Measurements from ENCODE around the gene MOV10.
A peak's percentile ranks its signal among the peaks of the same experiment; 100 is the strongest.

MOV10 gene

GRCh38 chr1:112699425-112700144, 25.1 kb downstream of the MOV10 start:
- no peak for DNase-seq (ENCODE audit: low read depth, low spot score)

GRCh38 chr1:112700290-112701226, 26.1 kb downstream of the MOV10 start:
- DNase-seq (ENCODE audit: low read depth, low spot score) = peak; percentile 28

- no peak for DNase-seq (ENCODE audit: low read depth, low spot score)
Measured at GRCh38 chr1:112701227-112702066, 27.0 kb downstream of the MOV10 start.

- DNase-seq (ENCODE audit: low read depth, low spot score) = no peak
Measured at GRCh38 chr1:112702067-112702395, 27.6 kb downstream of the MOV10 start.

- DNase-seq (ENCODE audit: low read depth, low spot score) = no peak
Measured at GRCh38 chr1:112702420-112703261, 28.2 kb downstream of the MOV10 start.

GRCh38 chr1:112703706-112704105, 29.2 kb downstream of the MOV10 start:
- DNase-seq (ENCODE audit: low read depth, low spot score) = no peak

GRCh38 chr1:112704391-112704933, 30.0 kb downstream of the MOV10 start:
- DNase-seq (ENCODE audit: low read depth, low spot score) = no peak

- DNase-seq (ENCODE audit: low read depth, low spot score) = no peak
Measured at GRCh38 chr1:112704934-112705627, 30.6 kb downstream of the MOV10 start.

GRCh38 chr1:112706505-112707220, 32.2 kb downstream of the MOV10 start, which contains the start of gene RHOC:
Gene RHOC (minus strand): TSS chr1:112707127. CDS start chr1:112703799, 3,328 bp downstream.
- peak; percentile 44 for DNase-seq (ENCODE audit: low read depth, low spot score)

GRCh38 chr1:112707221-112708001, 33.0 kb downstream of the MOV10 start:
- peak; percentile 30 for DNase-seq (ENCODE audit: low read depth, low spot score)

- DNase-seq (ENCODE audit: low read depth, low spot score) = no peak
Measured at GRCh38 chr1:112708002-112708448, 33.6 kb downstream of the MOV10 start.

GRCh38 chr1:112708489-112708888, 34.0 kb downstream of the MOV10 start:
- DNase-seq (ENCODE audit: low read depth, low spot score) = no peak

- no peak for DNase-seq (ENCODE audit: low read depth, low spot score)
Measured at GRCh38 chr1:112710159-112710558, 35.7 kb downstream of the MOV10 start.

GRCh38 chr1:112710586-112710985, 36.1 kb downstream of the MOV10 start:
- no peak for DNase-seq (ENCODE audit: low read depth, low spot score)

- no peak for DNase-seq (ENCODE audit: low read depth, low spot score)
Measured at GRCh38 chr1:112711041-112711440, 36.6 kb downstream of the MOV10 start.

GRCh38 chr1:112711670-112712069, 37.2 kb downstream of the MOV10 start:
- no peak for DNase-seq (ENCODE audit: low read depth, low spot score)

GRCh38 chr1:112712191-112712590, 37.7 kb downstream of the MOV10 start:
- no peak for DNase-seq (ENCODE audit: low read depth, low spot score)

- no peak for DNase-seq (ENCODE audit: low read depth, low spot score)
Measured at GRCh38 chr1:112712701-112713128, 38.3 kb downstream of the MOV10 start.
